GM23338 (cell line): Measurements from ENCODE around the gene SLC2A6. TPM values are rescaled to one million over a fixed set of nuclear protein-coding genes. Genes with fewer than 3 reads are reported as not detected.

Source experiments
- ATAC-seq: fragments of 200-7000 bp; cut with Tn5 transposase; 3 replicates; pipeline ENCODE4 v1.9.1; 2020
- DNase-seq: peaks from one replicate; pipeline ENCODE4 v3.0.0-alpha.2; 2015; ENCODE audit warnings: low spot score
- H2AFZ ChIP-seq: fragments of 200-600 bp; sonication (generic); 2 replicates; pipeline ENCODE4 v1.8.0; 2016; ENCODE audit warnings: antibody characterized with exemption, mild to moderate bottlenecking, moderate library complexity
- H3F3A ChIP-seq: fragments of 200-600 bp; sonication (generic); replicated peaks from 2 replicates; pipeline ENCODE4 v1.8.0; 2017; ENCODE audit warnings: antibody characterized with exemption, mixed run types, low read depth
- H3K27ac ChIP-seq: fragments of 200-600 bp; sonication (generic); 2 replicates; pipeline ENCODE4 v1.6.1; 2016; ENCODE audit warnings: low read depth
- H3K27me3 ChIP-seq: fragments of 200-600 bp; sonication (generic); 2 replicates; pipeline ENCODE4 v1.8.0; 2016; ENCODE audit warnings: mild to moderate bottlenecking, mixed run types, moderate library complexity; ENCODE audit not compliant: insufficient read depth
- H3K36me3 ChIP-seq: fragments of 200-600 bp; sonication (generic); 2 replicates; pipeline ENCODE4 v1.8.0; 2016; ENCODE audit warnings: mild to moderate bottlenecking; ENCODE audit not compliant: insufficient read depth
- H3K4me1 ChIP-seq: fragments of 200-600 bp; sonication (generic); 2 replicates; pipeline ENCODE4 v1.8.0; 2016; ENCODE audit warnings: mild to moderate bottlenecking, moderate library complexity; ENCODE audit not compliant: insufficient read depth
- H3K4me2 ChIP-seq: fragments of 200-600 bp; sonication (generic); 2 replicates; pipeline ENCODE4 v1.7.1; 2017; ENCODE audit warnings: mixed run types
- H3K4me3 ChIP-seq: fragments of 200-600 bp; sonication (generic); 2 replicates; pipeline ENCODE4 v1.6.1; 2016; ENCODE audit warnings: mixed run types
- H3K79me2 ChIP-seq: fragments of 200-600 bp; sonication (generic); replicated peaks from 2 replicates; pipeline ENCODE4 v1.8.0; 2017; ENCODE audit warnings: mild to moderate bottlenecking; ENCODE audit not compliant: insufficient read depth
- H3K9me2 ChIP-seq: fragments of 200-600 bp; sonication (generic); 2 replicates; pipeline ENCODE4 v1.8.0; 2017; ENCODE audit not compliant: insufficient read depth
- H4K20me1 ChIP-seq: fragments of 200-600 bp; sonication (generic); replicated peaks from 2 replicates; pipeline ENCODE4 v1.8.0; 2017; ENCODE audit warnings: mild to moderate bottlenecking; ENCODE audit not compliant: insufficient read depth
- H3K27ac Mint-ChIP-seq: 2 replicates; pipeline ENCODE4 v1.8.0; 2020; ENCODE audit warnings: inconsistent platforms, mild to moderate bottlenecking, moderate library complexity, mixed read lengths
- H3K27me3 Mint-ChIP-seq: 3 replicates; pipeline ENCODE4 v1.8.0; 2022; ENCODE audit warnings: low read depth, mild to moderate bottlenecking, moderate library complexity, mixed read lengths, inconsistent platforms; ENCODE audit not compliant: insufficient read depth, poor library complexity
- H3K36me3 Mint-ChIP-seq: 3 replicates; pipeline ENCODE4 v1.8.0; 2021; ENCODE audit warnings: low read depth, mild to moderate bottlenecking, inconsistent platforms, moderate library complexity, mixed read lengths
- H3K4me1 Mint-ChIP-seq: 3 replicates; pipeline ENCODE4 v1.8.0; 2020; ENCODE audit warnings: mild to moderate bottlenecking, inconsistent platforms, mixed read lengths
- H3K4me3 Mint-ChIP-seq: 3 replicates; pipeline ENCODE4 v1.8.0; 2021; ENCODE audit warnings: moderate library complexity, mild to moderate bottlenecking, inconsistent platforms, mixed read lengths
- H3K9me3 Mint-ChIP-seq: 3 replicates; pipeline ENCODE4 v1.8.0; 2020; ENCODE audit warnings: moderate library complexity, mild to moderate bottlenecking, inconsistent platforms, mixed read lengths
- CREB1 ChIP-seq: fragments of 250-450 bp; sonication (Bioruptor Pico); IDR thresholded peaks from 2 replicates; pipeline ENCODE4 v1.5.0; 2020; ENCODE audit warnings: low read depth, mild to moderate bottlenecking, moderate library complexity
- CTCF ChIP-seq, 2 experiments: fragments of 200-600 bp in 1 of 2; sonication (generic) in 1 of 2; conservative IDR thresholded peaks; 2 replicates each; pipeline versions ENCODE4 v1.5.1 to v1.6.1; 2016 to 2017; ENCODE audit warnings: antibody characterized with exemption in 2 of 2, low read depth in 2 of 2, mild to moderate bottlenecking in 2 of 2, moderate library complexity in 1 of 2
- EZH2 ChIP-seq: fragments of 200-600 bp; sonication (generic); IDR thresholded peaks from one replicate; pipeline ENCODE4 v1.8.0; 2017; ENCODE audit warnings: antibody characterized with exemption, mild to moderate bottlenecking, low read depth; ENCODE audit not compliant: unreplicated experiment
- EZH2phosphoT487 ChIP-seq: fragments of 200-600 bp; sonication (generic); IDR thresholded peaks from one replicate; pipeline ENCODE4 v1.8.1; 2018; ENCODE audit warnings: antibody characterized with exemption; ENCODE audit not compliant: unreplicated experiment
- JUNB ChIP-seq: IDR thresholded peaks from one replicate; pipeline ENCODE4 v1.6.1; 2016; ENCODE audit warnings: antibody characterized with exemption; ENCODE audit not compliant: unreplicated experiment
- NANOG ChIP-seq: IDR thresholded peaks from 2 replicates; pipeline ENCODE4 v1.6.1; 2016; ENCODE audit warnings: antibody characterized with exemption, borderline replicate concordance
- POLR2AphosphoS5 ChIP-seq: IDR thresholded peaks from 2 replicates; pipeline ENCODE4 v1.6.1; 2016; ENCODE audit warnings: antibody characterized with exemption, low read depth
- REST ChIP-seq: IDR thresholded peaks from one replicate; pipeline ENCODE4 v1.6.1; 2018; ENCODE audit warnings: antibody characterized with exemption; ENCODE audit not compliant: unreplicated experiment
- STAT1 ChIP-seq: IDR thresholded peaks from one replicate; pipeline ENCODE4 v1.6.1; 2016; ENCODE audit warnings: antibody characterized with exemption; ENCODE audit not compliant: unreplicated experiment
- ZNF114 ChIP-seq: fragments of 250-450 bp; sonication (Bioruptor Pico); IDR thresholded peaks from 2 replicates; pipeline ENCODE4 v1.5.0; 2020; ENCODE audit warnings: mild to moderate bottlenecking, moderate library complexity
- ZNF331 ChIP-seq: fragments of 250-450 bp; sonication (Bioruptor Pico); IDR thresholded peaks from 2 replicates; pipeline ENCODE4 v1.5.0; 2020; ENCODE audit warnings: low read depth, mild to moderate bottlenecking, moderate library complexity
- polyA plus RNA-seq: library from polyadenylated mRNA; unstranded; fragments of >200 nt; fragmentation: Nextera tagmentation; extraction: Ambion mirVana; gene quantifications from 2 replicates; pipeline ENCODE4 v1.2.1, GENCODE V29; 2016
- total RNA-seq: library from RNA; depleted of rRNA; stranded (reverse); fragments of >200 nt; shearing (Covaris generic); gene quantifications from 2 replicates; pipeline ENCODE4 v1.2.3, GENCODE V29; 2014
- TF ChIP-seq, protein P1 (sequence below): fragments of 250-450 bp; sonication (Bioruptor Pico); IDR thresholded peaks from 2 replicates; pipeline ENCODE4 v1.5.0; 2020; ENCODE audit warnings: mild to moderate bottlenecking, moderate library complexity
- TF ChIP-seq, protein P2 (sequence below): IDR thresholded peaks from 2 replicates; pipeline ENCODE4 v1.6.1; 2016; ENCODE audit warnings: antibody characterized with exemption

The SLC2A6 gene
- total and polyA plus RNA-seq, 2 experiments from 2014 or later: 17.5 to 39.3 TPM

- ATAC-seq (no peak), DNase-seq (no peak)
- Histone ChIP-seq H2AFZ (no peak overlapping the region), H3K79me2 (no peaks in the 10 kb centered on the region), H3K9me2 (no peaks in the 10 kb centered on the region), H3K36me3 (no peaks in the 10 kb centered on the region), H3K4me1 (no peaks in the 10 kb centered on the region), H3K4me3 (no peak overlapping the region), H3K4me2 (no peak overlapping the region), H3F3A (no peaks in the 10 kb centered on the region), H4K20me1 (no peaks in the 10 kb centered on the region), H3K27ac (no peak overlapping the region), H3K27me3 (no peaks in the 10 kb centered on the region)
- Mint-ChIP-seq H3K27me3 (peaks cover 5% of the 10 kb centered on the region), H3K4me1 (no peaks in the 10 kb centered on the region), H3K36me3 (no peaks in the 10 kb centered on the region), H3K9me3 (no peaks in the 10 kb centered on the region; the same call in 2 of the 3 replicates), H3K4me3 (no peak overlapping the region), H3K27ac (no peak overlapping the region)
- no peak for TF ChIP-seq CREB1 (CRISPR knock-in tag)
- no peak for TF ChIP-seq NANOG
- no peak for TF ChIP-seq EZH2
- TF ChIP-seq, protein P1, sequence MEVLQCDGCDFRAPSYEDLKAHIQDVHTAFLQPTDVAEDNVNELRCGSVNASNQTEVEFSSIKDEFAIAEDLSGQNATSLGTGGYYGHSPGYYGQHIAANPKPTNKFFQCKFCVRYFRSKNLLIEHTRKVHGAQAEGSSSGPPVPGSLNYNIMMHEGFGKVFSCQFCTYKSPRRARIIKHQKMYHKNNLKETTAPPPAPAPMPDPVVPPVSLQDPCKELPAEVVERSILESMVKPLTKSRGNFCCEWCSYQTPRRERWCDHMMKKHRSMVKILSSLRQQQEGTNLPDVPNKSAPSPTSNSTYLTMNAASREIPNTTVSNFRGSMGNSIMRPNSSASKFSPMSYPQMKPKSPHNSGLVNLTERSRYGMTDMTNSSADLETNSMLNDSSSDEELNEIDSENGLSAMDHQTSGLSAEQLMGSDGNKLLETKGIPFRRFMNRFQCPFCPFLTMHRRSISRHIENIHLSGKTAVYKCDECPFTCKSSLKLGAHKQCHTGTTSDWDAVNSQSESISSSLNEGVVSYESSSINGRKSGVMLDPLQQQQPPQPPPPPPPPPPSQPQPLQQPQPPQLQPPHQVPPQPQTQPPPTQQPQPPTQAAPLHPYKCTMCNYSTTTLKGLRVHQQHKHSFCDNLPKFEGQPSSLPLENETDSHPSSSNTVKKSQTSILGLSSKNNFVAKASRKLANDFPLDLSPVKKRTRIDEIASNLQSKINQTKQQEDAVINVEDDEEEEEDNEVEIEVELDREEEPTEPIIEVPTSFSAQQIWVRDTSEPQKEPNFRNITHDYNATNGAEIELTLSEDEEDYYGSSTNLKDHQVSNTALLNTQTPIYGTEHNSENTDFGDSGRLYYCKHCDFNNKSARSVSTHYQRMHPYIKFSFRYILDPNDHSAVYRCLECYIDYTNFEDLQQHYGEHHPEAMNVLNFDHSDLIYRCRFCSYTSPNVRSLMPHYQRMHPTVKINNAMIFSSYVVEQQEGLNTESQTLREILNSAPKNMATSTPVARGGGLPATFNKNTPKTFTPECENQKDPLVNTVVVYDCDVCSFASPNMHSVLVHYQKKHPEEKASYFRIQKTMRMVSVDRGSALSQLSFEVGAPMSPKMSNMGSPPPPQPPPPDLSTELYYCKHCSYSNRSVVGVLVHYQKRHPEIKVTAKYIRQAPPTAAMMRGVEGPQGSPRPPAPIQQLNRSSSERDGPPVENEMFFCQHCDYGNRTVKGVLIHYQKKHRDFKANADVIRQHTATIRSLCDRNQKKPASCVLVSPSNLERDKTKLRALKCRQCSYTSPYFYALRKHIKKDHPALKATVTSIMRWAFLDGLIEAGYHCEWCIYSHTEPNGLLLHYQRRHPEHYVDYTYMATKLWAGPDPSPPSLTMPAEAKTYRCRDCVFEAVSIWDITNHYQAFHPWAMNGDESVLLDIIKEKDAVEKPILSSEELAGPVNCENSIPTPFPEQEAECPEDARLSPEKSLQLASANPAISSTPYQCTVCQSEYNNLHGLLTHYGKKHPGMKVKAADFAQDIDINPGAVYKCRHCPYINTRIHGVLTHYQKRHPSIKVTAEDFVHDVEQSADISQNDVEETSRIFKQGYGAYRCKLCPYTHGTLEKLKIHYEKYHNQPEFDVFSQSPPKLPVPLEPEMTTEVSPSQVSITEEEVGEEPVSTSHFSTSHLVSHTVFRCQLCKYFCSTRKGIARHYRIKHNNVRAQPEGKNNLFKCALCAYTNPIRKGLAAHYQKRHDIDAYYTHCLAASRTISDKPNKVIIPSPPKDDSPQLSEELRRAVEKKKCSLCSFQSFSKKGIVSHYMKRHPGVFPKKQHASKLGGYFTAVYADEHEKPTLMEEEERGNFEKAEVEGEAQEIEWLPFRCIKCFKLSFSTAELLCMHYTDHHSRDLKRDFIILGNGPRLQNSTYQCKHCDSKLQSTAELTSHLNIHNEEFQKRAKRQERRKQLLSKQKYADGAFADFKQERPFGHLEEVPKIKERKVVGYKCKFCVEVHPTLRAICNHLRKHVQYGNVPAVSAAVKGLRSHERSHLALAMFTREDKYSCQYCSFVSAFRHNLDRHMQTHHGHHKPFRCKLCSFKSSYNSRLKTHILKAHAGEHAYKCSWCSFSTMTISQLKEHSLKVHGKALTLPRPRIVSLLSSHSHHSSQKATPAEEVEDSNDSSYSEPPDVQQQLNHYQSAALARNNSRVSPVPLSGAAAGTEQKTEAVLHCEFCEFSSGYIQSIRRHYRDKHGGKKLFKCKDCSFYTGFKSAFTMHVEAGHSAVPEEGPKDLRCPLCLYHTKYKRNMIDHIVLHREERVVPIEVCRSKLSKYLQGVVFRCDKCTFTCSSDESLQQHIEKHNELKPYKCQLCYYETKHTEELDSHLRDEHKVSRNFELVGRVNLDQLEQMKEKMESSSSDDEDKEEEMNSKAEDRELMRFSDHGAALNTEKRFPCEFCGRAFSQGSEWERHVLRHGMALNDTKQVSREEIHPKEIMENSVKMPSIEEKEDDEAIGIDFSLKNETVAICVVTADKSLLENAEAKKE: no peak
- no peak for TF ChIP-seq JUNB
- no peak for TF ChIP-seq ZNF114 (CRISPR knock-in tag)
- TF ChIP-seq STAT1: no peak
- no peak for TF ChIP-seq REST
- TF ChIP-seq ZNF331 (CRISPR knock-in tag): no peak
- no peak for TF ChIP-seq POLR2AphosphoS5
- TF ChIP-seq, protein P2, sequence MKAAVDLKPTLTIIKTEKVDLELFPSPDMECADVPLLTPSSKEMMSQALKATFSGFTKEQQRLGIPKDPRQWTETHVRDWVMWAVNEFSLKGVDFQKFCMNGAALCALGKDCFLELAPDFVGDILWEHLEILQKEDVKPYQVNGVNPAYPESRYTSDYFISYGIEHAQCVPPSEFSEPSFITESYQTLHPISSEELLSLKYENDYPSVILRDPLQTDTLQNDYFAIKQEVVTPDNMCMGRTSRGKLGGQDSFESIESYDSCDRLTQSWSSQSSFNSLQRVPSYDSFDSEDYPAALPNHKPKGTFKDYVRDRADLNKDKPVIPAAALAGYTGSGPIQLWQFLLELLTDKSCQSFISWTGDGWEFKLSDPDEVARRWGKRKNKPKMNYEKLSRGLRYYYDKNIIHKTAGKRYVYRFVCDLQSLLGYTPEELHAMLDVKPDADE: no peak
- TF ChIP-seq EZH2phosphoT487: no peak
- no peak for TF ChIP-seq CTCF (conservative IDR thresholded peaks at IDR 0.05; ENCODE audit: low read depth in 2 of 2)
Measured at GRCh38 chr9:133440874-133441273, 38.0 kb downstream of the SLC2A6 start.
